GM23338 (cell line): Measurements from ENCODE around the gene CDKAL1. TPM values are rescaled to one million over a fixed set of nuclear protein-coding genes. Genes with fewer than 3 reads are reported as not detected.

Experiments
- ATAC-seq: fragments of 200-7000 bp; cut with Tn5 transposase; 3 replicates; pipeline ENCODE4 v1.9.1; 2020
- DNase-seq: peaks from one replicate; pipeline ENCODE4 v3.0.0-alpha.2; 2015; ENCODE audit warnings: low spot score
- H2AFZ ChIP-seq: fragments of 200-600 bp; sonication (generic); 2 replicates; pipeline ENCODE4 v1.8.0; 2016; ENCODE audit warnings: antibody characterized with exemption, mild to moderate bottlenecking, moderate library complexity
- H3F3A ChIP-seq: fragments of 200-600 bp; sonication (generic); replicated peaks from 2 replicates; pipeline ENCODE4 v1.8.0; 2017; ENCODE audit warnings: antibody characterized with exemption, mixed run types, low read depth
- H3K27ac ChIP-seq: fragments of 200-600 bp; sonication (generic); 2 replicates; pipeline ENCODE4 v1.6.1; 2016; ENCODE audit warnings: low read depth
- H3K27me3 ChIP-seq: fragments of 200-600 bp; sonication (generic); 2 replicates; pipeline ENCODE4 v1.8.0; 2016; ENCODE audit warnings: mild to moderate bottlenecking, mixed run types, moderate library complexity; ENCODE audit not compliant: insufficient read depth
- H3K36me3 ChIP-seq: fragments of 200-600 bp; sonication (generic); 2 replicates; pipeline ENCODE4 v1.8.0; 2016; ENCODE audit warnings: mild to moderate bottlenecking; ENCODE audit not compliant: insufficient read depth
- H3K4me1 ChIP-seq: fragments of 200-600 bp; sonication (generic); 2 replicates; pipeline ENCODE4 v1.8.0; 2016; ENCODE audit warnings: mild to moderate bottlenecking, moderate library complexity; ENCODE audit not compliant: insufficient read depth
- H3K4me2 ChIP-seq: fragments of 200-600 bp; sonication (generic); 2 replicates; pipeline ENCODE4 v1.7.1; 2017; ENCODE audit warnings: mixed run types
- H3K4me3 ChIP-seq: fragments of 200-600 bp; sonication (generic); 2 replicates; pipeline ENCODE4 v1.6.1; 2016; ENCODE audit warnings: mixed run types
- H3K79me2 ChIP-seq: fragments of 200-600 bp; sonication (generic); replicated peaks from 2 replicates; pipeline ENCODE4 v1.8.0; 2017; ENCODE audit warnings: mild to moderate bottlenecking; ENCODE audit not compliant: insufficient read depth
- H3K9me2 ChIP-seq: fragments of 200-600 bp; sonication (generic); 2 replicates; pipeline ENCODE4 v1.8.0; 2017; ENCODE audit not compliant: insufficient read depth
- H4K20me1 ChIP-seq: fragments of 200-600 bp; sonication (generic); replicated peaks from 2 replicates; pipeline ENCODE4 v1.8.0; 2017; ENCODE audit warnings: mild to moderate bottlenecking; ENCODE audit not compliant: insufficient read depth
- H3K27ac Mint-ChIP-seq: 2 replicates; pipeline ENCODE4 v1.8.0; 2020; ENCODE audit warnings: inconsistent platforms, mild to moderate bottlenecking, moderate library complexity, mixed read lengths
- H3K27me3 Mint-ChIP-seq: 3 replicates; pipeline ENCODE4 v1.8.0; 2022; ENCODE audit warnings: low read depth, mild to moderate bottlenecking, moderate library complexity, mixed read lengths, inconsistent platforms; ENCODE audit not compliant: insufficient read depth, poor library complexity
- H3K36me3 Mint-ChIP-seq: 3 replicates; pipeline ENCODE4 v1.8.0; 2021; ENCODE audit warnings: low read depth, mild to moderate bottlenecking, inconsistent platforms, moderate library complexity, mixed read lengths
- H3K4me1 Mint-ChIP-seq: 3 replicates; pipeline ENCODE4 v1.8.0; 2020; ENCODE audit warnings: mild to moderate bottlenecking, inconsistent platforms, mixed read lengths
- H3K4me3 Mint-ChIP-seq: 3 replicates; pipeline ENCODE4 v1.8.0; 2021; ENCODE audit warnings: moderate library complexity, mild to moderate bottlenecking, inconsistent platforms, mixed read lengths
- H3K9me3 Mint-ChIP-seq: 3 replicates; pipeline ENCODE4 v1.8.0; 2020; ENCODE audit warnings: moderate library complexity, mild to moderate bottlenecking, inconsistent platforms, mixed read lengths
- CREB1 ChIP-seq: fragments of 250-450 bp; sonication (Bioruptor Pico); IDR thresholded peaks from 2 replicates; pipeline ENCODE4 v1.5.0; 2020; ENCODE audit warnings: low read depth, mild to moderate bottlenecking, moderate library complexity
- CTCF ChIP-seq, 2 experiments: fragments of 200-600 bp in 1 of 2; sonication (generic) in 1 of 2; conservative IDR thresholded peaks; 2 replicates each; pipeline versions ENCODE4 v1.5.1 to v1.6.1; 2016 to 2017; ENCODE audit warnings: antibody characterized with exemption in 2 of 2, low read depth in 2 of 2, mild to moderate bottlenecking in 2 of 2, moderate library complexity in 1 of 2
- ETS1 ChIP-seq: IDR thresholded peaks from 2 replicates; pipeline ENCODE4 v1.6.1; 2016; ENCODE audit warnings: antibody characterized with exemption
- EZH2 ChIP-seq: fragments of 200-600 bp; sonication (generic); IDR thresholded peaks from one replicate; pipeline ENCODE4 v1.8.0; 2017; ENCODE audit warnings: antibody characterized with exemption, mild to moderate bottlenecking, low read depth; ENCODE audit not compliant: unreplicated experiment
- EZH2phosphoT487 ChIP-seq: fragments of 200-600 bp; sonication (generic); IDR thresholded peaks from one replicate; pipeline ENCODE4 v1.8.1; 2018; ENCODE audit warnings: antibody characterized with exemption; ENCODE audit not compliant: unreplicated experiment
- JUNB ChIP-seq: IDR thresholded peaks from one replicate; pipeline ENCODE4 v1.6.1; 2016; ENCODE audit warnings: antibody characterized with exemption; ENCODE audit not compliant: unreplicated experiment
- NANOG ChIP-seq: IDR thresholded peaks from 2 replicates; pipeline ENCODE4 v1.6.1; 2016; ENCODE audit warnings: antibody characterized with exemption, borderline replicate concordance
- POLR2AphosphoS5 ChIP-seq: IDR thresholded peaks from 2 replicates; pipeline ENCODE4 v1.6.1; 2016; ENCODE audit warnings: antibody characterized with exemption, low read depth
- STAT1 ChIP-seq: IDR thresholded peaks from one replicate; pipeline ENCODE4 v1.6.1; 2016; ENCODE audit warnings: antibody characterized with exemption; ENCODE audit not compliant: unreplicated experiment
- ZNF114 ChIP-seq: fragments of 250-450 bp; sonication (Bioruptor Pico); IDR thresholded peaks from 2 replicates; pipeline ENCODE4 v1.5.0; 2020; ENCODE audit warnings: mild to moderate bottlenecking, moderate library complexity
- ZNF331 ChIP-seq: fragments of 250-450 bp; sonication (Bioruptor Pico); IDR thresholded peaks from 2 replicates; pipeline ENCODE4 v1.5.0; 2020; ENCODE audit warnings: low read depth, mild to moderate bottlenecking, moderate library complexity
- ZNF462 ChIP-seq: fragments of 250-450 bp; sonication (Bioruptor Pico); IDR thresholded peaks from 2 replicates; pipeline ENCODE4 v1.5.0; 2020; ENCODE audit warnings: mild to moderate bottlenecking, moderate library complexity
- polyA plus RNA-seq: library from polyadenylated mRNA; unstranded; fragments of >200 nt; fragmentation: Nextera tagmentation; extraction: Ambion mirVana; gene quantifications from 2 replicates; pipeline ENCODE4 v1.2.1, GENCODE V29; 2016
- total RNA-seq: library from RNA; depleted of rRNA; stranded (reverse); fragments of >200 nt; shearing (Covaris generic); gene quantifications from 2 replicates; pipeline ENCODE4 v1.2.3, GENCODE V29; 2014
- TF ChIP-seq, protein P1 (sequence below): IDR thresholded peaks from one replicate; pipeline ENCODE4 v1.6.1; 2018; ENCODE audit warnings: antibody characterized with exemption; ENCODE audit not compliant: unreplicated experiment

The CDKAL1 gene
- total and polyA plus RNA-seq, 2 experiments from 2014 or later, result 17.8 to 35.0 TPM

- DNase-seq (no peak), ATAC-seq (no peak)
- peaks cover 15% of the 10 kb centered on the region for H3K4me1 Mint-ChIP-seq
- no peaks in the 10 kb centered on the region for H3K36me3 Mint-ChIP-seq
- TF ChIP-seq EZH2 (no peak), EZH2phosphoT487 (no peak), CTCF (conservative IDR thresholded peaks at IDR 0.05; ENCODE audit: low read depth in 2 of 2) (no peak), ZNF114 (CRISPR knock-in tag) (no peak), POLR2AphosphoS5 (no peak), ETS1 (no peak), JUNB (no peak), ZNF462 (no peak), CREB1 (no peak), ZNF331 (CRISPR knock-in tag) (no peak), STAT1 (no peak), NANOG (no peak)
- TF ChIP-seq, protein P1, sequence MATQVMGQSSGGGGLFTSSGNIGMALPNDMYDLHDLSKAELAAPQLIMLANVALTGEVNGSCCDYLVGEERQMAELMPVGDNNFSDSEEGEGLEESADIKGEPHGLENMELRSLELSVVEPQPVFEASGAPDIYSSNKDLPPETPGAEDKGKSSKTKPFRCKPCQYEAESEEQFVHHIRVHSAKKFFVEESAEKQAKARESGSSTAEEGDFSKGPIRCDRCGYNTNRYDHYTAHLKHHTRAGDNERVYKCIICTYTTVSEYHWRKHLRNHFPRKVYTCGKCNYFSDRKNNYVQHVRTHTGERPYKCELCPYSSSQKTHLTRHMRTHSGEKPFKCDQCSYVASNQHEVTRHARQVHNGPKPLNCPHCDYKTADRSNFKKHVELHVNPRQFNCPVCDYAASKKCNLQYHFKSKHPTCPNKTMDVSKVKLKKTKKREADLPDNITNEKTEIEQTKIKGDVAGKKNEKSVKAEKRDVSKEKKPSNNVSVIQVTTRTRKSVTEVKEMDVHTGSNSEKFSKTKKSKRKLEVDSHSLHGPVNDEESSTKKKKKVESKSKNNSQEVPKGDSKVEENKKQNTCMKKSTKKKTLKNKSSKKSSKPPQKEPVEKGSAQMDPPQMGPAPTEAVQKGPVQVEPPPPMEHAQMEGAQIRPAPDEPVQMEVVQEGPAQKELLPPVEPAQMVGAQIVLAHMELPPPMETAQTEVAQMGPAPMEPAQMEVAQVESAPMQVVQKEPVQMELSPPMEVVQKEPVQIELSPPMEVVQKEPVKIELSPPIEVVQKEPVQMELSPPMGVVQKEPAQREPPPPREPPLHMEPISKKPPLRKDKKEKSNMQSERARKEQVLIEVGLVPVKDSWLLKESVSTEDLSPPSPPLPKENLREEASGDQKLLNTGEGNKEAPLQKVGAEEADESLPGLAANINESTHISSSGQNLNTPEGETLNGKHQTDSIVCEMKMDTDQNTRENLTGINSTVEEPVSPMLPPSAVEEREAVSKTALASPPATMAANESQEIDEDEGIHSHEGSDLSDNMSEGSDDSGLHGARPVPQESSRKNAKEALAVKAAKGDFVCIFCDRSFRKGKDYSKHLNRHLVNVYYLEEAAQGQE, result no peak
- no peaks in the 10 kb centered on the region for H3K36me3 ChIP-seq
- H3K4me1 ChIP-seq, result peaks cover 4% of the 10 kb centered on the region; the same call in 1 of the 2 replicates
- H3K79me2 ChIP-seq, result no peaks in the 10 kb centered on the region
- no peak overlapping the region for H3K4me2 ChIP-seq
- no peak overlapping the region for H3K4me3 Mint-ChIP-seq
- H3K9me3 Mint-ChIP-seq, result no peaks in the 10 kb centered on the region
- H2AFZ ChIP-seq, result no peak overlapping the region
- H3K27me3 Mint-ChIP-seq, result no peaks in the 10 kb centered on the region
- H3K27ac ChIP-seq, result no peak overlapping the region
- no peaks in the 10 kb centered on the region for H4K20me1 ChIP-seq
- H3F3A ChIP-seq, result no peaks in the 10 kb centered on the region
- no peaks in the 10 kb centered on the region for H3K9me2 ChIP-seq
- H3K27me3 ChIP-seq, result no peaks in the 10 kb centered on the region
- no peak overlapping the region for H3K4me3 ChIP-seq
- H3K27ac Mint-ChIP-seq, result no peak overlapping the region
Observed at GRCh38 chr6:21149470-21149869, 615.2 kb downstream of the CDKAL1 start.
